ENCODE measurements around the gene PSMB10. TPM values are rescaled to one million over a fixed set of nuclear protein-coding genes. Genes with fewer than 3 reads are reported as not detected.

Gene PSMB10
- total RNA-seq, 1 experiment from 2014 or later, result 24.5 TPM

- Histone ChIP-seq H3K9me3 (ENCODE audit: control insufficient read depth, low read depth, low read length) (no peaks in the 10 kb centered on the region), H2BK20ac (ENCODE audit: low read depth, low read length, poor library complexity, severe bottlenecking) (no peak overlapping the region), H3T11ph (ENCODE audit: low read length) (no peak overlapping the region), H2BK12ac (ENCODE audit: insufficient read length, low read depth, low read length) (no peak overlapping the region), H4K5ac (ENCODE audit: insufficient read length, low read depth, low read length) (no peak overlapping the region), H3K4ac (ENCODE audit: low read depth, low read length) (no peak overlapping the region), H4K20me1 (ENCODE audit: control insufficient read depth, insufficient read depth, insufficient read length) (no peaks in the 10 kb centered on the region), H3K79me1 (ENCODE audit: insufficient read depth, low read depth, low read length, poor library complexity, severe bottlenecking) (no peaks in the 10 kb centered on the region), H3K27me3 (ENCODE audit: insufficient read depth, low read length) (no peaks in the 10 kb centered on the region; the same call in 1 of the 2 replicates), H3K56ac (ENCODE audit: insufficient read length, low read depth, low read length) (no peak overlapping the region), H2AFZ (ENCODE audit: low read length) (no peak overlapping the region), H2BK120ac (ENCODE audit: low read depth, low read length, poor library complexity, severe bottlenecking) (no peak overlapping the region), H3K14ac (ENCODE audit: insufficient read depth, low read length) (no peak overlapping the region), H2BK5ac (ENCODE audit: insufficient read length, low read length) (no peak overlapping the region), H2AK5ac (ENCODE audit: insufficient read length, low read length) (no peak overlapping the region), H3K23ac (ENCODE audit: insufficient read length, low read depth, low read length) (no peak overlapping the region), H3K18ac (ENCODE audit: insufficient read length, low read depth, low read length) (no peak overlapping the region), H4K8ac (replicated peaks; ENCODE audit: insufficient read length, low read depth, low read length) (no peak overlapping the region), H2BK15ac (ENCODE audit: low read depth, low read length) (no peak overlapping the region), H3K27ac (ENCODE audit: insufficient read length, low read depth, low read length) (no peak overlapping the region), H3K4me1 (ENCODE audit: insufficient read depth, low read length) (peaks cover 2% of the 10 kb centered on the region; the same call in 1 of the 2 replicates), H3K9ac (ENCODE audit: extremely low read depth, insufficient read length, low read length) (no peak overlapping the region), H3K79me2 (ENCODE audit: insufficient read depth, low read length) (no peaks in the 10 kb centered on the region), H3K4me2 (ENCODE audit: insufficient read depth, insufficient read length, low read length) (no peak overlapping the region), H3K23me2 (ENCODE audit: insufficient read length, low read depth, low read length, poor library complexity, severe bottlenecking) (no peaks in the 10 kb centered on the region), H4K91ac (ENCODE audit: insufficient read length, low read depth, low read length) (no peak overlapping the region)
- TF ChIP-seq CTCF (conservative IDR thresholded peaks at IDR 0.05), result no peak
- Mint-ChIP-seq H3K27me3 (ENCODE audit: low read depth) (peaks cover 10% of the 10 kb centered on the region), H3K9me3 (no peaks in the 10 kb centered on the region), H3K4me3 (no peak overlapping the region), H3K36me3 (ENCODE audit: insufficient read depth in 1 of 3, low read depth in 3 of 3) (no peaks in the 10 kb centered on the region), H3K27ac (peak overlapping the region in 1 of 3 experiments; percentile 52; a peak in 1 of 7 replicates), H3K4me1 (peaks cover 6 to 8% of the 10 kb centered on the region in 2 experiments)
- DNase-seq, result no peak
- no CpG with 5 or more reads among the region's 49 CpGs for WGBS (ENCODE audit: extremely low coverage, insufficient read length, low lambda C conversion rate)
Measured at GRCh38 chr16:67982011-67982696, 45.5 kb upstream of the PSMB10 start.
